HG02884 (cell line): ENCODE results near the gene NUB1.

Experiments used
- ATAC-seq: cut with Tn5 transposase; IDR thresholded peaks from one replicate; pipeline ENCODE4 v1.9.1; 2021; ENCODE audit warnings: mild to moderate bottlenecking, moderate library complexity; ENCODE audit not compliant: unreplicated experiment

NUB1 gene

GRCh38 chr7:151403764-151404163 is 62.2 kb downstream of the NUB1 start:
- no peak for ATAC-seq

- no peak for ATAC-seq
Measured at GRCh38 chr7:151404216-151405011, 62.8 kb downstream of the NUB1 start.

- no peak for ATAC-seq
Measured at GRCh38 chr7:151405056-151405455, 63.4 kb downstream of the NUB1 start.

GRCh38 chr7:151405588-151405987 is 64.0 kb downstream of the NUB1 start:
- ATAC-seq: no peak

- no peak for ATAC-seq
Measured at GRCh38 chr7:151406051-151406875, 64.7 kb downstream of the NUB1 start.

- no peak for ATAC-seq
Measured at GRCh38 chr7:151406886-151407583, 65.4 kb downstream of the NUB1 start.

- ATAC-seq: no peak
Measured at GRCh38 chr7:151408498-151408838, 66.9 kb downstream of the NUB1 start.

GRCh38 chr7:151408839-151409666 is 67.4 kb downstream of the NUB1 start:
- no peak for ATAC-seq

- no peak for ATAC-seq
Measured at GRCh38 chr7:151409667-151410404, 68.2 kb downstream of the NUB1 start, which contains the start of gene WDR86. Gene WDR86 (minus strand): TSS chr7:151410038. CDS start chr7:151409589, 449 bp downstream.

- no peak for ATAC-seq
Measured at GRCh38 chr7:151410405-151411390, 69.1 kb downstream of the NUB1 start.

- ATAC-seq: no peak
Measured at GRCh38 chr7:151411551-151411950, 69.9 kb downstream of the NUB1 start.

GRCh38 chr7:151412318-151412717 is 70.7 kb downstream of the NUB1 start:
- no peak for ATAC-seq

- no peak for ATAC-seq
Measured at GRCh38 chr7:151413241-151413640, 71.6 kb downstream of the NUB1 start.

GRCh38 chr7:151415375-151416105 is 73.9 kb downstream of the NUB1 start:
- ATAC-seq: no peak

GRCh38 chr7:151416112-151416940 is 74.7 kb downstream of the NUB1 start:
- no peak for ATAC-seq

GRCh38 chr7:151416941-151417315 is 75.3 kb downstream of the NUB1 start:
- no peak for ATAC-seq

- no peak for ATAC-seq
Measured at GRCh38 chr7:151420144-151420543, 78.5 kb downstream of the NUB1 start.
